ENCODE measurements around the gene LGALS9. TPM values are rescaled to one million over a fixed set of nuclear protein-coding genes. Genes with fewer than 3 reads are reported as not detected.
"Not testable (repeated sequence)": the region's sequence is repeated elsewhere in the genome, so short reads cannot be mapped to it uniquely, and the experiment has no call there.

The LGALS9 gene
- total and polyA plus RNA-seq, 4 donors = 26.8 to 64.0 (median 54.1) TPM

DNA sequence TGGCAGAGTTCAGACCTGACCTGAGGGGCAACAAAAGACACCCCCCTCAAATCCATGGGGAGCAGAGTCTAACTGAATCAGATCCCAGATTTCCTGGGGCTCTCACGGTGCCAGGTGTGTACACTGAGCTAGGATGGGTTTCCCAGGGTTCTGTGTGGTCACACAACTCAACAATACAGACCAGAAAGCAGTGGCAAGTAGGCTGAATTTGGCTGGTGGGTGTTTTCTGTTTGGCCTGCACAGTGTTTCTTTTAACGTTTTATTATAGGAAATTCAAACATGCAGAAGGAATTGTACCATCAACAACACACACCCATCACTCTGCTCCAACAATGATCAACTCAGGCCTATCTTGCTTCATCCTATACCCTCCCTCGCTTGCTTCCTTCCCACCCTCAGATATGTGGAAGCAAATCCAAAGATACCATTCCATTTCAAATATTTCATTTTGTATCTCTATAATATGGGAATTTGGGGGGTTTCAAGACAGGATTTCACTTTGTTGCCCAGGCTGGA, 5.1 kb downstream of the LGALS9 start:
- H3K36me3 ChIP-seq (ENCODE audit: control insufficient read depth in 1 of 2, insufficient read depth in 2 of 2, low read length in 1 of 2); DNase-seq; ATAC-seq (ENCODE audit: low FRiP score); H3K27me3 ChIP-seq (ENCODE audit: control insufficient read depth in 1 of 2, insufficient read depth in 2 of 2, low read length in 1 of 2); H3K9me3 ChIP-seq (ENCODE audit: control insufficient read depth, low read length); intact Hi-C loops (cut with DNase I); H3K4me3 ChIP-seq (ENCODE audit: low read length in 2 of 2); H3K27ac ChIP-seq (ENCODE audit: low read depth in 1 of 2, low read length in 2 of 2); H3K4me1 ChIP-seq (ENCODE audit: control insufficient read depth in 1 of 2, insufficient read depth in 2 of 2, low read length in 2 of 2): not testable (repeated sequence)
- WGBS, 2 donors = 74 to 75% methylated on average over 3 of the region's 3 CpGs

DNA sequence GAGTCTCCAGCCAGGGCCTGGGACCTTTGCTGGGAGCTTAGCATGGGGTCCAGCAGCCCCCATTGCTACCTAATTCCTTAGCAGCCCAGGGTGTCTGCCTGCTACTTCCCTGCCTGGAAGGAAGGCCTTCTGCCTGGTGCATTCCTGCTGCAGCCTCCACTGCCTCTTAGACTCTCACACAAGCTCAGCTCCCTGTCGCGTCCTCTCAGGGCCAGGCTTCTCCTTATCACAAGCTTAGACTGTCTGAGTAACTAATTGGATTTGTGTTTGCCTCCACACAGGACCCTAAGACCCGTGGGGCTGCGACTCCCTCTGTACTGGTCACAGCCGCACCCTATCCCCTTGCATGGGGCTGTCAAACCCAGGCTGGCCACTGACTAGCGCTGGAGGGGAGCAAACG, 6.8 kb downstream of the LGALS9 start:
- H3K27ac ChIP-seq (ENCODE audit: low read depth in 1 of 2, low read length in 2 of 2); DNase-seq; H3K36me3 ChIP-seq (ENCODE audit: control insufficient read depth in 1 of 2, insufficient read depth in 2 of 2, low read length in 1 of 2); H3K4me1 ChIP-seq (ENCODE audit: control insufficient read depth in 1 of 2, insufficient read depth in 2 of 2, low read length in 2 of 2); H3K9me3 ChIP-seq (ENCODE audit: control insufficient read depth, low read length); H3K4me3 ChIP-seq (ENCODE audit: low read length in 2 of 2); H3K27me3 ChIP-seq (ENCODE audit: control insufficient read depth in 1 of 2, insufficient read depth in 2 of 2, low read length in 1 of 2); intact Hi-C loops (cut with DNase I); ATAC-seq (ENCODE audit: low FRiP score): not testable (repeated sequence)
- 92 to 94% methylated on average over 4 to 7 of the region's 7 CpGs for WGBS, 2 donors

DNA sequence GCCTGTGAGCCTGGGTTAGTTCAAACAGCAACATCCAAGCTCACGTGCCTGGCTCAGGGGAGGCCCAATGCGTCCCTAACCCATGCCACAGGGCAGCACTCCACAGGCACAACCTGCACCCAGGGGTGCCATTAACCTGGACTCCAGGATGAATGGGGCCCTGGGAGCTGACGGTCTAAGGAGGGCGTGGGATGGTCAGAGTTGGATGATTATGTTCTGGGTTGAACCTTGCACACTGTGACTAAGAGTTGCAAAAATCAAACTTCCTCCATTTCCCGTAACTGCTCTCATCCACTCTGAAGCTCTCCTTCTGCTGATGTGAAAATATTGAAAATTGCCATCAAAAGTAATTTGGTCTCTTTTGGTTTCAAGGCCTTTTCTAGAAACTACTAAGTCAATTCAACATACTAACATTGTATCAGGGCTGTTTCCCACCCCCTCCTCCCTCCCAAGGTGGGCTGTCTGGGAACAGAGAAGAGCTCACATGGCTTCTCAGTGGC, 7.5 kb downstream of the LGALS9 start:
- H3K4me1 ChIP-seq (ENCODE audit: control insufficient read depth in 1 of 2, insufficient read depth in 2 of 2, low read length in 2 of 2); DNase-seq; H3K36me3 ChIP-seq (ENCODE audit: control insufficient read depth in 1 of 2, insufficient read depth in 2 of 2, low read length in 1 of 2); H3K4me3 ChIP-seq (ENCODE audit: low read length in 2 of 2); H3K27me3 ChIP-seq (ENCODE audit: control insufficient read depth in 1 of 2, insufficient read depth in 2 of 2, low read length in 1 of 2); intact Hi-C loops (cut with DNase I); H3K27ac ChIP-seq (ENCODE audit: low read depth in 1 of 2, low read length in 2 of 2); ATAC-seq (ENCODE audit: low FRiP score); H3K9me3 ChIP-seq (ENCODE audit: control insufficient read depth, low read length): not testable (repeated sequence)
- WGBS, 2 donors = 92 to 94% methylated on average over 1 of the region's 5 CpGs

DNA sequence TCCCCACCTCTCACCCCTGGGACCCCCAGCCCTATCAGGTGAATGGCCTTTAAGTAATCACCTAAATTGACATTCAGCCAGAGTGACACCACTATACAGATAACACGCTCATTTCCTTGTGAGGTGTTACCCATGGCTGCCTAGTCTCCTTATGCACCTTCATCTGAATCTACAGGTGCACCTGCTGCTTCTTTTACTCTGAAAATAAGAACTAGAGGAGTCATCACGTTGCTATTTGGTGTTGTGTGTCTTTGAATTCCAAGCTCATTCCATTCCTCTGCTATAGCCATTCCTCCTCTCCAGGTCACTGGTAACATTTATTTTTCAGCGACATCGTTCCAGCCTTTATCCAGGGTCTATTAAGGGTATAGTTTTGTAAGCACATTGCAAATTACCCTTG, 9.8 kb downstream of the LGALS9 start:
- Histone ChIP-seq H3K36me3 (ENCODE audit: control insufficient read depth in 1 of 2, insufficient read depth in 2 of 2, low read length in 1 of 2) (no peaks in the 10 kb centered on the region), H3K9me3 (ENCODE audit: control insufficient read depth, low read length) (no peaks in the 10 kb centered on the region), H3K4me1 (ENCODE audit: control insufficient read depth in 1 of 2, insufficient read depth in 2 of 2, low read length in 2 of 2) (no peaks in the 10 kb centered on the region), H3K27me3 (ENCODE audit: control insufficient read depth in 1 of 2, insufficient read depth in 2 of 2, low read length in 1 of 2) (no peaks in the 10 kb centered on the region), H3K4me3 (ENCODE audit: low read length in 2 of 2) (no peak overlapping the region), H3K27ac (ENCODE audit: low read depth in 1 of 2, low read length in 2 of 2) (no peak overlapping the region)
- intact Hi-C loops (cut with DNase I) = no loop called here
- no peak for DNase-seq
- WGBS, 2 donors = 73 to 76% methylated on average over 4 of the region's 4 CpGs
- no peak for ATAC-seq (ENCODE audit: low FRiP score)

DNA sequence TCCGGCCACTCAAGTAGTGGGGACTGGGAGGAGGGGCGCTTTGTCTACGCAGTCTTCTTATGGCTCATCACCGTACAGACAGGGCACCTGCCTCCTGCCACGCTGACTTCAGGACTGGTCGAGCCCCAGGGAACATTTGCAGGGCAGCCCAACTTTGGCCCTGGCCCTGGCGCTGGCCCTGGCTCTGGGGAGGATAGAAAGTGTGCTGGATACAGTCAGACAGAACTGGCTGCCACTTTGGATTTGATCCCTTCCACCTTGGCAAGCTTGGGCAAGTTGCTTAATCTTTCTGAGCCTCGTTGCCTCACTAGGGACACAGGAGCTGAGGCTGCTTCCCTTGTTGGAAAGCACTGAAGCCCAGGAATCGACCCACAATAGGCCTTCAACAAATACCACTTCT, 13.6 kb downstream of the LGALS9 start:
- WGBS, 2 donors = 40 to 51% methylated on average over 9 of the region's 9 CpGs
- Histone ChIP-seq H3K4me1 (ENCODE audit: control insufficient read depth in 1 of 2, insufficient read depth in 2 of 2, low read length in 2 of 2) (no peaks in the 10 kb centered on the region), H3K36me3 (ENCODE audit: control insufficient read depth in 1 of 2, insufficient read depth in 2 of 2, low read length in 1 of 2) (no peaks in the 10 kb centered on the region), H3K27me3 (ENCODE audit: control insufficient read depth in 1 of 2, insufficient read depth in 2 of 2, low read length in 1 of 2) (no peaks in the 10 kb centered on the region), H3K9me3 (ENCODE audit: control insufficient read depth, low read length) (no peaks in the 10 kb centered on the region), H3K4me3 (ENCODE audit: low read length in 2 of 2) (no peak overlapping the region), H3K27ac (ENCODE audit: low read depth in 1 of 2, low read length in 2 of 2) (no peak overlapping the region)
- intact Hi-C loops (cut with DNase I) = no loop called here
- peak; percentile 45 for ATAC-seq (ENCODE audit: low FRiP score)
- no peak for DNase-seq

DNA sequence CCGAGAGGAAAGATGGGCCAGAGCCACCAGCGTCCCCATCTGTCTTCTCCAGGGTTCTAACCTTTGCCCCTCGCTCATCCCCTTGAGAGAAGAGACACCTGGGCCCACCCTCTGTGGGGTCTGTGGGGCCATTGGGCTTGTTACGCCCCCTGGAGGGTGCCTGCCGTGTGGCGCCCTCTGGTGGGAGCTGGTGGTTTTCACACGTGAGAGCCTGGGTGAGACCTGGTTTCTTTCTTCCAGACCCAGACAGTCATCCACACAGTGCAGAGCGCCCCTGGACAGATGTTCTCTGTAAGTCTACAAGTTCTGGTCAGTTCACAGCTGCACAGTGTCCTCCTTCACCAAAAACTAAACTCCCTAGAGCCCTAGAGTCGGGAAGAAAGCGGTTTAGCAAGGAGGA, 14.6 kb downstream of the LGALS9 start:
- intact Hi-C loops (cut with DNase I) = not testable (repeated sequence)

DNA sequence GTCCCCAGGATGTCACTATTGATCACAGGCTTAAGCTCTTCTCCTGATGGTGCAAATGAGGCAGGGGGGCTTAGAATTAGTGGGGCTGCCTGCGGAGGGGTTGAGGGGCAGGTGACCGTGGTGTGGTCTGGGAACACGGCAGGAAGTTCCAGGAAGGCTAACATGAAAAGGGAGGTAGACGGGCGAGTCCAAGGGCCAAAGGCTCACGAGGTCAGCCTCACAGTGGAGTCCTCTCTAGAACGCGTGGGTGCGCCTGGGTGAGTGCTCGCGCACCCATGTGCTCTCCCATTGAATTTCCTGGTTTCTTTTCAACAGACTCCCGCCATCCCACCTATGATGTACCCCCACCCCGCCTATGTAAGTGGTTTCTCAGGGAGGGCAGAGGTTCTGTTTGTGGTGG, 15.2 kb downstream of the LGALS9 start:
- no peaks in the 10 kb centered on the region for H3K4me1 ChIP-seq (ENCODE audit: control insufficient read depth in 1 of 2, insufficient read depth in 2 of 2, low read length in 2 of 2)

More for the DNA sequence above, 14.6 kb downstream of the LGALS9 start:
- not testable (repeated sequence) for DNase-seq; H3K27ac ChIP-seq (ENCODE audit: low read depth in 1 of 2, low read length in 2 of 2); H3K27me3 ChIP-seq (ENCODE audit: control insufficient read depth in 1 of 2, insufficient read depth in 2 of 2, low read length in 1 of 2); H3K9me3 ChIP-seq (ENCODE audit: control insufficient read depth, low read length); H3K4me1 ChIP-seq (ENCODE audit: control insufficient read depth in 1 of 2, insufficient read depth in 2 of 2, low read length in 2 of 2); H3K4me3 ChIP-seq (ENCODE audit: low read length in 2 of 2); ATAC-seq (ENCODE audit: low FRiP score); H3K36me3 ChIP-seq (ENCODE audit: control insufficient read depth in 1 of 2, insufficient read depth in 2 of 2, low read length in 1 of 2)
- whole genome bisulfite sequencing, 2 donors = 93 to 94% methylated on average over 2 to 3 of the region's 10 CpGs

DNA sequence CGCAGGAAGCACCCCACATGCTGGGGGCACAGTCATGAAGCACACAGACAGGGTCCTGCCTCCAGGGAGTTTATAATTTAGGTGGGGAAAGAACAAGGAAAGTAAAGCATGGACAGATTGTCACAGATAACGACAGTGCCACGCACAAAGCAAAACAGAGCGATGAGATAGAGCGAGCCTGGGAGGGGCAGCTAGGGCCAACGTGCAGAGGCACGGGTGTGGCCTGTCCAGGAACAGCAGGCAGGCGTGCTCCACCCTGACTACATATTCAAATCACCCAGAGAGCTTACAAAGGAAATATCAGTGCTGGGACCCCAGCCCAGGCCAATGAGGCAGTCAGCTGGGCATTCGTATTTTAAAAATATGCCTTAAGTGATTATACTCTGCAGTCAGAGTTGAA, 16.8 kb downstream of the LGALS9 start:
- intact Hi-C loops (cut with DNase I) = no loop called here
- Histone ChIP-seq H3K4me3 (ENCODE audit: low read length in 2 of 2) (no peak overlapping the region), H3K27ac (ENCODE audit: low read depth in 1 of 2, low read length in 2 of 2) (no peak overlapping the region), H3K36me3 (ENCODE audit: control insufficient read depth in 1 of 2, insufficient read depth in 2 of 2, low read length in 1 of 2) (no peaks in the 10 kb centered on the region), H3K9me3 (ENCODE audit: control insufficient read depth, low read length) (no peaks in the 10 kb centered on the region), H3K27me3 (ENCODE audit: control insufficient read depth in 1 of 2, insufficient read depth in 2 of 2, low read length in 1 of 2) (no peaks in the 10 kb centered on the region), H3K4me1 (ENCODE audit: control insufficient read depth in 1 of 2, insufficient read depth in 2 of 2, low read length in 2 of 2) (no peaks in the 10 kb centered on the region)
- ATAC-seq (ENCODE audit: low FRiP score) (no peak), DNase-seq (no peak)
- 83 to 88% methylated on average over 9 of the region's 9 CpGs for WGBS, 2 donors

More for the DNA sequence above, 15.2 kb downstream of the LGALS9 start:
- Histone ChIP-seq H3K36me3 (ENCODE audit: control insufficient read depth in 1 of 2, insufficient read depth in 2 of 2, low read length in 1 of 2) (no peaks in the 10 kb centered on the region), H3K4me3 (ENCODE audit: low read length in 2 of 2) (no peak overlapping the region), H3K27me3 (ENCODE audit: control insufficient read depth in 1 of 2, insufficient read depth in 2 of 2, low read length in 1 of 2) (no peaks in the 10 kb centered on the region), H3K9me3 (ENCODE audit: control insufficient read depth, low read length) (no peaks in the 10 kb centered on the region), H3K27ac (ENCODE audit: low read depth in 1 of 2, low read length in 2 of 2) (no peak overlapping the region)
- ATAC-seq (ENCODE audit: low FRiP score) (no peak), DNase-seq (no peak)
- 96 to 98% methylated on average over 13 of the region's 13 CpGs for WGBS, 2 donors
- intact Hi-C loops (cut with DNase I) = no loop called here

DNA sequence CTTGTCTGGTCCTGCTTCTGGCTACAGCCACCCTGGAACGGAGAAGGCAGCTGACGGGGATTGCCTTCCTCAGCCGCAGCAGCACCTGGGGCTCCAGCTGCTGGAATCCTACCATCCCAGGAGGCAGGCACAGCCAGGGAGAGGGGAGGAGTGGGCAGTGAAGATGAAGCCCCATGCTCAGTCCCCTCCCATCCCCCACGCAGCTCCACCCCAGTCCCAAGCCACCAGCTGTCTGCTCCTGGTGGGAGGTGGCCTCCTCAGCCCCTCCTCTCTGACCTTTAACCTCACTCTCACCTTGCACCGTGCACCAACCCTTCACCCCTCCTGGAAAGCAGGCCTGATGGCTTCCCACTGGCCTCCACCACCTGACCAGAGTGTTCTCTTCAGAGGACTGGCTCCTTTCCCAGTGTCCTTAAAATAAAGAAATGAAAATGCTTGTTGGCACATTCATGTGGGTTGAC, 18.2 kb downstream of the LGALS9 start:
- H3K27ac ChIP-seq (ENCODE audit: low read depth in 1 of 2, low read length in 2 of 2); H3K9me3 ChIP-seq (ENCODE audit: control insufficient read depth, low read length); intact Hi-C loops (cut with DNase I); H3K4me3 ChIP-seq (ENCODE audit: low read length in 2 of 2); H3K4me1 ChIP-seq (ENCODE audit: control insufficient read depth in 1 of 2, insufficient read depth in 2 of 2, low read length in 2 of 2); DNase-seq; H3K36me3 ChIP-seq (ENCODE audit: control insufficient read depth in 1 of 2, insufficient read depth in 2 of 2, low read length in 1 of 2); ATAC-seq (ENCODE audit: low FRiP score); H3K27me3 ChIP-seq (ENCODE audit: control insufficient read depth in 1 of 2, insufficient read depth in 2 of 2, low read length in 1 of 2): not testable (repeated sequence)
- 67 to 68% methylated on average over 5 of the region's 5 CpGs for WGBS, 2 donors

Measured in aorta (tissue), 5 donors.